ENCODE data around the gene PQBP1.
"Not testable (repeated sequence)": the region's sequence is repeated elsewhere in the genome, so short reads cannot be mapped to it uniquely, and the experiment has no call there.

GRCh38 chrX:48854121-48854804 is 43.5 kb upstream of the PQBP1 start:
- TF ChIP-seq POLR2AphosphoS5 (IDR thresholded peaks at IDR 0.05; ENCODE audit: insufficient read depth in 1 of 2, low read depth in 1 of 2); POLR2A (IDR thresholded peaks at IDR 0.05): not testable (repeated sequence)

Measured in vagina (tissue), 2 donors.